Rectal smooth muscle tissue (tissue), 1 donor: ENCODE results near the gene LRP10.

ENCODE experiments used
- H3K27ac ChIP-seq: one replicate; pipeline ENCODE4 v1.7.0; 2013; ENCODE audit warnings: low read depth, low read length, inconsistent platforms
- H3K27me3 ChIP-seq: one replicate; pipeline ENCODE4 v1.7.0; 2013; ENCODE audit warnings: low read length; ENCODE audit not compliant: control insufficient read depth, insufficient read depth
- H3K36me3 ChIP-seq: one replicate; pipeline ENCODE4 v1.7.0; 2013; ENCODE audit warnings: low read length; ENCODE audit not compliant: control insufficient read depth, insufficient read depth
- H3K4me1 ChIP-seq: one replicate; pipeline ENCODE4 v1.7.0; 2013; ENCODE audit warnings: low read length; ENCODE audit not compliant: control insufficient read depth, insufficient read depth
- H3K4me3 ChIP-seq: one replicate; pipeline ENCODE4 v1.7.0; 2013; ENCODE audit warnings: low read length
- H3K9ac ChIP-seq: one replicate; pipeline ENCODE4 v1.7.0; 2013; ENCODE audit warnings: low read length

The LRP10 gene

DNA sequence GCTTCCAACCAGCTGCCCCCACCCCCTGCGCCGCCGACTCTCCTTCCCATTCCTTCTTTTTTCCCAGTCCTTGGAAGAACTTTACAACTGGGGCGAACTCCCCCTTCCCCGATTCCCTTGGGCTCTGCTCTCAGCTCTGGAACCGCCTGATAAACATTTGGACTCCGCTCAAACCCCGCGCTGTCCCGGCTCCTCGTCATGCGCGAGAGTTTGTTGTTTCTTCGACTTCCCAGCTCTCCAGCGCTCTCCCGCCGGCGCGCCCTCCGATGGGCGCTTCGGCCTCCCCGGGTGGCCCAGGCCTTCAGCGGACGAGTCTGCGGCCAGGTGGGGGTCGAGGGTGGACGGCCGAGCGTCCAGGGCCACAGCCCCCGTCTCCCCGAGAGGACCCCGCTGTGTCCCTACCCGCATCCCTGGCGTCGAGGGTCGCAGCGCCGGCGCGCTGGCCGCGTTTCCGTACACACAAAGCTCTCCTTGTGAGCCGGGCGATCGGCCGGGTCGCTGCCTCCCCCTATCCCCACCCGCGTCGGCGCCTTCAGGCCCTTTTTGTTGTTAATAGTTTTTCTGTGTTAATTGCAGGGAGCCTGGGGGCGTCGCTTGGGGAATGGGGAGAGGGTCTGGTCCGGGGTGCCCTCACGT, 34.3 kb upstream of the LRP10 start:
- peak overlapping the region; percentile 96 for H3K27ac ChIP-seq
- H3K27me3 ChIP-seq, result no peaks in the 10 kb centered on the region
- H3K9ac ChIP-seq, result peak overlapping the region; percentile 91
- peaks cover 17% of the 10 kb centered on the region for H3K36me3 ChIP-seq
- H3K4me3 ChIP-seq, result peak overlapping the region; percentile 94
- H3K4me1 ChIP-seq, result peaks cover 15% of the 10 kb centered on the region

DNA sequence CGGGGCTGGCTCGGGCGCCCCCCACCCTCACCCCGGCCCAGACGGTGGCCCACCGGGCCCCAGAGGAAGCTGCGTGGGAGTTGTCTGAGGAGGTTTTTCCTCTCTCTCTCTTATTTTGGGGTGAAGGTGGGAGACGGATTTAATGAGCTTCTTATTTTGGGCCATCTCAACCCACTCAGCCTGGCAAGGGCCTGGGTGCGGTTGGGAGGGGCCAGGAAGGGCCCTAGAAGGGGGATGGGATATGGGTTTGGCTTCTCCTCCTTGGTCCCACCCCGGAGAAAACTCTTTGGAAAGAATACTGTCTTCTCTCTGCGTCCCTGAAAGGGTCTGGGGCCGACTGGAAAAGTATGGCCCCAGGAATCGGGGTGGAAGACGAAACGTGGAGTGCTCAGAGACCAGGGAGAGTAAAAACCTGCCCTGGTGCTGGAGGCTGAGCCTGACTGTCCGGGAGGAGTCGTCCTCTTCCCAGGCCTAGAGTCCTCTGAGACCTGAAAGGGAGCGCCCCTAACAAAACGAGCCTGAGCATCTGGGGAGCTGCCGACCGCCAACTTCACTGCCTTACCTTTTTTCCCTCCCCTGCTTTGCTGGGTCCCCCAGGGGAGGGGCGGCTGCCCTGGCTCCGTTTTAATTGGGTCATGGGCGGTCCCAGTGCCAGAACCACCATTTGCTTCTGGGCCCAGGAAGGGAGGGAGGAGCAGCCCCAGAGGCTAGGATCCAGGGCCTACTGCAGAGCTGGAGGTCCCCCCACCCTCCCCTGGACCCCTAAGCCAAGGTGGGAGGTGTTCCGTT, 33.6 kb upstream of the LRP10 start:
- H3K27me3 ChIP-seq, result no peaks in the 10 kb centered on the region
- peak overlapping the region; percentile 33 for H3K9ac ChIP-seq
- peaks cover 15% of the 10 kb centered on the region for H3K4me1 ChIP-seq
- H3K36me3 ChIP-seq, result peaks cover 20% of the 10 kb centered on the region
- H3K4me3 ChIP-seq, result peak overlapping the region; percentile 94
- peak overlapping the region; percentile 96 for H3K27ac ChIP-seq

DNA sequence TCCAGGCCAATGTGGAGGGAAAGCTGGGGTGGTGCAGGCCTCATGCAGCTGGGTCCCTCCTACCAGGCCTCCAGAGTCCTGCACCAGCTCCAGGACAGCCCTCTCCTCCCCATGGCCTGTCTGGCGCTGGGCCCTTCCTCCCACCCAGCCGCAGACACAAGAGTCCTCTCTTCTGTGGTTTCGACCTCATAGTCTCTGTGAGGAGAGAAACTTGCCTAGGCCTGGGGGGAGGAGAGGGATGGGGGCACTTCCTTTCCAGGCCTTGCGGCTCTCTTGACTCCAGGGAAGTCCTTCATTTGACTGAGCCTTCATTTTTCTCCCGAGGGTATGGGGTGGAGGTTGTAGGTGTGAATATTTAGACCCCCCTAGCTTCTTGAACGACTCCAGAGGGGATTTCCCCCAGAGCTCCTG, 32.9 kb upstream of the LRP10 start:
- Histone ChIP-seq H3K27ac (peak overlapping the region; percentile 96), H3K9ac (no peak overlapping the region), H3K4me3 (peak overlapping the region; percentile 94), H3K4me1 (peaks cover 15% of the 10 kb centered on the region), H3K36me3 (peaks cover 26% of the 10 kb centered on the region), H3K27me3 (no peaks in the 10 kb centered on the region)

DNA sequence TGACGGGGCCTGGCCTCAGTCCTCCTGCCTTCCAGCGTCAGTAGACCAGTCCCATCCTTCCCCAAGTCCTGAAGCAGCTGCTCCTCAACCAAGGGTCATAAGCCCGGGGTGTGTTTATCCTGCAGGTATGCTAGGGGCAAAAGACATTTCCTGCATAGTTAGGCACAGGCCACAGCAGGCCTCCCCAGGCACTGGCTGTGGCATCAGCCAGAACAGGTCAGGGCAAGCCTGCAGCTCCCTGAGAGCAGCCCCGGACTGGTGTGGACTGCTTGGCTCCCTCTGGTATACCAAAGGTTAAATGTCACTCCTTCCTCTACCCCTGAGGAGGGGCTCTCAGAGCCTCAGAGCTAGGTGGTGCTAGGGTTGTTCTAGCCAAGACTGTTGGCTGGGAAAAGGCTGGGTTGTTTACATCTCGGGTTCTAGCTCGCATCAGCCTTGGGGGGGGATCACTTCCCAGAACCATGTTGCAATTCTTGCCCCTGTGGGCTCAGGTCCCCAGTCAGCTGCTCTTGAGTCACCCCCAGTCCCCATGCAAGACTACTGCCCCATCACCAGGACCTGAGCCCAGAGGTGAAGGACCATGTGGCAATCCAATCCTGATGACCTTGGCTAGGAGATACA, 32.3 kb upstream of the LRP10 start:
- Histone ChIP-seq H3K36me3 (peaks cover 23% of the 10 kb centered on the region), H3K27ac (peak overlapping the region; percentile 96), H3K27me3 (no peaks in the 10 kb centered on the region), H3K4me3 (peak overlapping the region; percentile 94), H3K9ac (no peak overlapping the region), H3K4me1 (peaks cover 15% of the 10 kb centered on the region)

DNA sequence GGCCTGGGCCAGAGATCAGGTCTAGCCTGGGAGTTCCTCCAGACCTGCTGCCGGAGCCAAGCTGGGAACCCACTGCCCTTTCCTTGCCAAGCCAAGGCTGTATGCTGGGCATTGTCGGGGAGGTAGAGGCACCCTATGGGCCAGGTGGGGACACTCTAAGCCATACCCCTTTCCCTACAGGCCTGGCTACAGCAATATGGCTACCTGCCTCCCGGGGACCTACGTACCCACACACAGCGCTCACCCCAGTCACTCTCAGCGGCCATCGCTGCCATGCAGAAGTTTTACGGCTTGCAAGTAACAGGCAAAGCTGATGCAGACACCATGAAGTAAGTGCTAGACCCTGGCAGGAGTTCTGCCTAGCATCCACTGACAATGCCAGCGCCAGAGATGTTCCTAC, 30.2 kb upstream of the LRP10 start:
- H3K4me3 ChIP-seq, result no peak overlapping the region
- H3K4me1 ChIP-seq, result peaks cover 20% of the 10 kb centered on the region
- H3K36me3 ChIP-seq, result peaks cover 41% of the 10 kb centered on the region
- H3K27ac ChIP-seq, result no peak overlapping the region
- no peak overlapping the region for H3K9ac ChIP-seq
- no peaks in the 10 kb centered on the region for H3K27me3 ChIP-seq

DNA sequence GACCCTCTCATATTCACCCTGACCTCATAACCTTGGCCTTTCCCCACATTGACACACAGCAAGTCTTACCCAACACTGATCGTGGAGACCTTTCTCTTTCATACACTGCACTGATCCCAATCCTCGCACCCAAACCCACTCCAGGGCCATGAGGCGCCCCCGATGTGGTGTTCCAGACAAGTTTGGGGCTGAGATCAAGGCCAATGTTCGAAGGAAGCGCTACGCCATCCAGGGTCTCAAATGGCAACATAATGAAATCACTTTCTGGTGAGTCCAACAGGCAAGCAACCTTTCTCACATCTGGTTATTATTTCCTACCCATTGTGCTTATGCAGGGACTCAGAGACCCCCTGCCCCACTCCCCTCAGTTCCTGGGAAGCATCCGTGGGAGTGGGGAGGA, 29.8 kb upstream of the LRP10 start:
- H3K4me3 ChIP-seq, result no peak overlapping the region
- peaks cover 44% of the 10 kb centered on the region for H3K36me3 ChIP-seq
- H3K9ac ChIP-seq, result no peak overlapping the region
- no peaks in the 10 kb centered on the region for H3K27me3 ChIP-seq
- no peak overlapping the region for H3K27ac ChIP-seq
- peaks cover 24% of the 10 kb centered on the region for H3K4me1 ChIP-seq

DNA sequence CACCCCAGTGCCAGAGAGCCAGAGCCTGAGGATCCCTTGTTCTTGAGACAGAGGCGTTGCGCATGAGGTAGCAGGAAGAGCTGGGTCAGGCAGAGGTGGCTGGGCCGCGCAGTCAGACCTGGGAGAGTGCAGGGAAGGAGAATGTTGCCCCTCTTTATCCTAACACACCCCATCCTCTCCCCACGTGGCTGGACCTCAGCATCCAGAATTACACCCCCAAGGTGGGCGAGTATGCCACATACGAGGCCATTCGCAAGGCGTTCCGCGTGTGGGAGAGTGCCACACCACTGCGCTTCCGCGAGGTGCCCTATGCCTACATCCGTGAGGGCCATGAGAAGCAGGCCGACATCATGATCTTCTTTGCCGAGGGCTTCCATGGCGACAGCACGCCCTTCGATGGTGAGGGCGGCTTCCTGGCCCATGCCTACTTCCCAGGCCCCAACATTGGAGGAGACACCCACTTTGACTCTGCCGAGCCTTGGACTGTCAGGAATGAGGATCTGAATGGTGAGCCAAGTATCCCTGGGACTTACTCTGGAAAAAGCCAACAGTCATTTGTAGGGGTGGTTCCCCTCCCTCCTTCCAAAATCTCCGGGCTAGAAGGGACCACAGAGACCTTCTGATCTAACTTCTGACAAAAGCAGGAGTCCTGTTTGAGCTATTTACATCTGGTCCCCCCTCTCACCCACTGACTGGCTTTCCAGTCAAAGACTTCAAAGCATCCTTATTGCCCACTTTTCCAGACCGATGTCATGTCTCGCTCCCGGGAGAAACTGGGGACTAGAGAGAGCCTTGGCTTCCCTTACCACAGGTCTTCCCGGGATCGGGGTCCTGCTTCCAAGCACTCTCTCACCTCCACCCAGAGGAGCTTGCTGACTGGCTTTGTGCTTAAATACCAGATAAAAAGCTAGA, 29.1 kb upstream of the LRP10 start:
- Histone ChIP-seq H3K27ac (no peak overlapping the region), H3K4me1 (peaks cover 28% of the 10 kb centered on the region), H3K9ac (no peak overlapping the region), H3K36me3 (peaks cover 47% of the 10 kb centered on the region), H3K27me3 (no peaks in the 10 kb centered on the region), H3K4me3 (no peak overlapping the region)

DNA sequence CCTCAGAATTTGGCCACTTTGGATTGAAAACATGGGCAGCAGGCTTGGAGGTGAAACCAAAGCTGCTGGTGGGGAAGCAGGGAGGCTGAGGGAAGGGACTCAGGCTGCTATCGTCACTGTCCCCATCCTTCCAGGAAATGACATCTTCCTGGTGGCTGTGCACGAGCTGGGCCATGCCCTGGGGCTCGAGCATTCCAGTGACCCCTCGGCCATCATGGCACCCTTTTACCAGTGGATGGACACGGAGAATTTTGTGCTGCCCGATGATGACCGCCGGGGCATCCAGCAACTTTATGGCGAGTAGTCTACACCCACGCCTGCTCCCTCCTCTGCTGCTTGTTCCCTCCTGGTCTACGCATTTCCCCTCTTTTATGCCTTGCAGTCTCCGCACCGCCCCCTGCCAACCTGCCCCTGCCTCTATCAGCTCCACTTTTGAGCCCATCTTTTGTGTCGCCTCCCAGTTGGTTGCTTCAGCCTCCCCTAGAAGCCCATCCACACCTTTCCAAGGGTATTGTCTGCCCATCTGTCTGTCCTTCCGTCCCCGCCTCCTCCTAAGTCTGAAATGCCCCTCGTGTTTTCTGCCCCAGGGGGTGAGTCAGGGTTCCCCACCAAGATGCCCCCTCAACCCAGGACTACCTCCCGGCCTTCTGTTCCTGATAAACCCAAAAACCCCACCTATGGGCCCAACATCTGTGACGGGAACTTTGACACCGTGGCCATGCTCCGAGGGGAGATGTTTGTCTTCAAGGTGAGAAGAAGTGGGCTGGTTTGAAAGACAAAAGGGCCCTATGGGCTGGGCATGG, 28.2 kb upstream of the LRP10 start:
- no peak overlapping the region for H3K27ac ChIP-seq
- peaks cover 47% of the 10 kb centered on the region for H3K36me3 ChIP-seq
- H3K9ac ChIP-seq, result no peak overlapping the region
- H3K4me1 ChIP-seq, result peaks cover 36% of the 10 kb centered on the region
- H3K27me3 ChIP-seq, result no peaks in the 10 kb centered on the region
- no peak overlapping the region for H3K4me3 ChIP-seq

DNA sequence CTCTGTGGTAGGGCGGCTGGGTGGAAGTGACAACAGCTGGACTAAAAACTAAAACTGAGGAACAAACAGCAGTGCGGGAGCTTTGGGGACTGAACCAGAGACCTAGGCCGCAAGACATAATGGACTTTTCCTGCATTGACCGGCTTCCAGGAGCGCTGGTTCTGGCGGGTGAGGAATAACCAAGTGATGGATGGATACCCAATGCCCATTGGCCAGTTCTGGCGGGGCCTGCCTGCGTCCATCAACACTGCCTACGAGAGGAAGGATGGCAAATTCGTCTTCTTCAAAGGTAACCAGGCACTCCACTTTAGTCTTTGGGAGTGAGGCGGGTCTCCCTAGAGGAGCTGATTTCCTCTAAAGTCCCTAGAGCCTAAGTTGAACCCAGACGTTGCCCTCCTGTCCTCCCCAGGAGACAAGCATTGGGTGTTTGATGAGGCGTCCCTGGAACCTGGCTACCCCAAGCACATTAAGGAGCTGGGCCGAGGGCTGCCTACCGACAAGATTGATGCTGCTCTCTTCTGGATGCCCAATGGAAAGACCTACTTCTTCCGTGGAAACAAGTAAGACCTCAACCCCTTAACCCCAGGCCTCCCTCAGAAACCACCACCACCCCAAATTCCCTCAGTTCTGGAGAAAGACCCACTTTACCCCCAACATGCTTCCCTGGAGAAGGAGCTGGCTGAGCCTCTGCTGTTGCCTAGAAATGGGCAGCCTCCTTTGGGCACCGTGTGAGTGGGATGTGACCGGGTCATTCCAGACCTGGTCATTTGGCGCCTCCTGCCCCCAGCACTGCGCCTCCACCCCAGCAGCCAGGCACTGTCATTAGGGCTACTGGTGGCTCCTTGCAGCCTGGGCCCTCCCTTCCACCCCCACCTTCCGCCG, 27.1 kb upstream of the LRP10 start:
- peaks cover 36% of the 10 kb centered on the region for H3K4me1 ChIP-seq
- H3K27me3 ChIP-seq, result no peaks in the 10 kb centered on the region
- peaks cover 47% of the 10 kb centered on the region for H3K36me3 ChIP-seq
- H3K9ac ChIP-seq, result no peak overlapping the region
- H3K27ac ChIP-seq, result no peak overlapping the region
- H3K4me3 ChIP-seq, result no peak overlapping the region

DNA sequence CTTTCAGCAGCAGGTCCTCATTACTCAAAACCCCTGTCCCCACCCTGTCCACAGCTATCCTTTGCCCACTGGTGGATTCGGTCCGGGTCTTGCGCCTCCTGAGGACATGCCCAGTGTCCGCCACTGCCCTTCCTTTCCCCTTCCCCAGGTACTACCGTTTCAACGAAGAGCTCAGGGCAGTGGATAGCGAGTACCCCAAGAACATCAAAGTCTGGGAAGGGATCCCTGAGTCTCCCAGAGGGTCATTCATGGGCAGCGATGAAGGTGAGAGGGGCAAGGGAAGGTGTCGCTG, 26.5 kb upstream of the LRP10 start:
- peaks cover 40% of the 10 kb centered on the region for H3K4me1 ChIP-seq
- H3K4me3 ChIP-seq, result no peak overlapping the region
- no peaks in the 10 kb centered on the region for H3K27me3 ChIP-seq
- H3K36me3 ChIP-seq, result peaks cover 47% of the 10 kb centered on the region
- H3K27ac ChIP-seq, result no peak overlapping the region
- H3K9ac ChIP-seq, result no peak overlapping the region
